ENCODE data around the gene GRK6.

GRCh38 chr5:177440211-177440989, 13.9 kb downstream of the GRK6 start:
- no peak for TF ChIP-seq CTCF (IDR thresholded peaks at IDR 0.05)
- TF ChIP-seq POLR2A (IDR thresholded peaks at IDR 0.05), result no peak

Measured in tibial nerve (tissue), 3 donors.